ENCODE measurements around the gene SGMS1.

GRCh38 chr10:50545846-50546245, 77.9 kb downstream of the SGMS1 start:
- TF ChIP-seq TAF1 (IDR thresholded peaks at IDR 0.05; ENCODE audit: borderline replicate concordance, insufficient read depth, low read length): no peak
- TF ChIP-seq SIN3A (IDR thresholded peaks at IDR 0.05; ENCODE audit: borderline replicate concordance, insufficient read depth, low read length): no peak
- TF ChIP-seq POLR2AphosphoS5 (IDR thresholded peaks at IDR 0.05; ENCODE audit: low read depth, low read length): no peak
- no peak for TF ChIP-seq REST (IDR thresholded peaks at IDR 0.05; ENCODE audit: insufficient read depth in 1 of 2, low read depth in 2 of 2, low read length in 2 of 2)
